Esophagus squamous epithelium (tissue), 5 donors: ENCODE measurements around the gene OR8G1. TPM values are rescaled to one million over a fixed set of nuclear protein-coding genes. Genes with fewer than 3 reads are reported as not detected.

Experiments
- DNase-seq: peaks from one replicate; lab custom pipeline; 2025; lab: John Stamatoyannopoulos, UW
- H3K27ac ChIP-seq, 4 donors: fragments of 200-600 bp; sonication (generic); one replicate each; pipeline ENCODE4 v1.5.1; 2016 to 2019; ENCODE audit warnings: mild to moderate bottlenecking in 1 of 4
- H3K27me3 ChIP-seq, 4 donors: fragments of 200-600 bp; sonication (generic); 1 replicate in 3 of 4; 2 replicates in 1 of 4; pipeline versions ENCODE4 v1.5.1 to v1.6.0; 2017 to 2021; ENCODE audit warnings: antibody characterized with exemption in 1 of 4
- H3K36me3 ChIP-seq, 3 donors: fragments of 200-600 bp; sonication (generic); one replicate each; pipeline ENCODE4 v1.5.1; 2016 to 2019
- H3K4me1 ChIP-seq, 3 donors: fragments of 200-600 bp; sonication (generic); one replicate each; pipeline ENCODE4 v1.5.1; 2017 to 2019
- H3K4me3 ChIP-seq, 4 donors: fragments of 200-600 bp; sonication (generic); 1 replicate in 3 of 4; 2 replicates in 1 of 4; pipeline ENCODE4 v1.5.1; 2016 to 2019; ENCODE audit warnings: mild to moderate bottlenecking in 2 of 4, moderate library complexity in 1 of 4
- H3K9me3 ChIP-seq, 3 donors: fragments of 200-600 bp; sonication (generic); one replicate each; pipeline ENCODE4 v1.5.1; 2016 to 2019
- CTCF ChIP-seq, 6 experiments: fragments of 450-650 bp in 4 of 6; fragments of 200-600 bp in 2 of 6; sonication (generic) in 2 of 6; IDR thresholded peaks; one replicate each; pipeline ENCODE4 v1.5.1; 2016 to 2019; ENCODE audit warnings: antibody characterized with exemption in 6 of 6, mild to moderate bottlenecking in 4 of 6, moderate library complexity in 4 of 6
- POLR2A ChIP-seq, 4 donors: fragments of 450-650 bp; IDR thresholded peaks; one replicate each; pipeline ENCODE4 v1.6.1; 2017; ENCODE audit warnings: antibody characterized with exemption in 4 of 4, mild to moderate bottlenecking in 4 of 4, moderate library complexity in 3 of 4
- WGBS, 2 donors: methylation state at CpG; one replicate each; pipeline ENCODE4 v1.1.5; 2018; 5-methylcytosine and 5-hydroxymethylcytosine counted together
- intact Hi-C: fragments of 100-400 bp; cut with DNase I; formaldehyde crosslinking; loops from one replicate; pipeline ENCODE4 v1.15.0; 2022
- total RNA-seq, 4 donors: library from RNA; depleted of rRNA; stranded (reverse); fragments of >200 nt; gene quantifications; one replicate each; pipeline ENCODE4 v1.1.0, GENCODE V29; 2016
- donor health status: DM: yes; HTN: yes; CAD: no.

Gene OR8G1
- total RNA-seq, 4 donors from 2014 or later, result not detected

- H3K27ac ChIP-seq, result no peak overlapping the region
- no peak overlapping the region for H3K4me3 ChIP-seq
- H3K36me3 ChIP-seq, result no peaks in the 10 kb centered on the region
- DNase-seq, result no peak
- no peaks in the 10 kb centered on the region for H3K4me1 ChIP-seq
- 50% methylated on average over 1 of the region's 1 CpG for WGBS, 2 donors
- TF ChIP-seq CTCF (IDR thresholded peaks at IDR 0.05) (no peak), POLR2A (IDR thresholded peaks at IDR 0.05) (no peak)
- intact Hi-C loops, result no loop called here
- no peaks in the 10 kb centered on the region for H3K9me3 ChIP-seq
- no peaks in the 10 kb centered on the region for H3K27me3 ChIP-seq
Measured at GRCh38 chr11:124276081-124276480, 35.2 kb downstream of the OR8G1 start.

- Histone ChIP-seq H3K4me1 (no peaks in the 10 kb centered on the region), H3K36me3 (no peaks in the 10 kb centered on the region), H3K9me3 (no peaks in the 10 kb centered on the region), H3K27ac (peak overlapping the region in 1 of 4 donors; percentile 18), H3K4me3 (no peak overlapping the region), H3K27me3 (no peaks in the 10 kb centered on the region)
- DNase-seq, result no peak
- TF ChIP-seq POLR2A (IDR thresholded peaks at IDR 0.05), result no peak
- TF ChIP-seq CTCF (IDR thresholded peaks at IDR 0.05), result no peak
- intact Hi-C loops, result no loop called here
- 76% methylated on average over 2 of the region's 3 CpGs; no CpG with 5 or more reads in 1 of the 2 donors for WGBS, 2 donors
Measured at GRCh38 chr11:124277207-124277606, 36.3 kb downstream of the OR8G1 start.

GRCh38 chr11:124277804-124278203 is 36.9 kb downstream of the OR8G1 start:
- 59 to 64% methylated on average over 3 of the region's 3 CpGs for WGBS, 2 donors
- no peaks in the 10 kb centered on the region for H3K9me3 ChIP-seq
- intact Hi-C loops, result no loop called here
- H3K27ac ChIP-seq, result peak overlapping the region in 1 of 4 donors; percentile 18
- no peaks in the 10 kb centered on the region for H3K36me3 ChIP-seq
- no peak overlapping the region for H3K4me3 ChIP-seq
- no peaks in the 10 kb centered on the region for H3K4me1 ChIP-seq
- TF ChIP-seq CTCF (IDR thresholded peaks at IDR 0.05) (no peak), POLR2A (IDR thresholded peaks at IDR 0.05) (no peak)
- DNase-seq, result no peak
- H3K27me3 ChIP-seq, result no peaks in the 10 kb centered on the region

GRCh38 chr11:124278261-124278660 is 37.4 kb downstream of the OR8G1 start:
- no peaks in the 10 kb centered on the region for H3K36me3 ChIP-seq
- 43 to 69% methylated on average over 2 of the region's 2 CpGs for WGBS, 2 donors
- H3K4me1 ChIP-seq, result no peaks in the 10 kb centered on the region
- H3K9me3 ChIP-seq, result no peaks in the 10 kb centered on the region
- DNase-seq, result no peak
- intact Hi-C loops, result no loop called here
- no peak for TF ChIP-seq CTCF (IDR thresholded peaks at IDR 0.05)
- no peak for TF ChIP-seq POLR2A (IDR thresholded peaks at IDR 0.05)
- no peaks in the 10 kb centered on the region for H3K27me3 ChIP-seq
- H3K4me3 ChIP-seq, result no peak overlapping the region
- no peak overlapping the region for H3K27ac ChIP-seq

- no peaks in the 10 kb centered on the region for H3K4me1 ChIP-seq
- H3K36me3 ChIP-seq, result no peaks in the 10 kb centered on the region
- TF ChIP-seq POLR2A (IDR thresholded peaks at IDR 0.05) (no peak), CTCF (IDR thresholded peaks at IDR 0.05) (no peak)
- intact Hi-C loops, result no loop called here
- H3K9me3 ChIP-seq, result no peaks in the 10 kb centered on the region
- H3K27me3 ChIP-seq, result no peaks in the 10 kb centered on the region
- H3K4me3 ChIP-seq, result no peak overlapping the region
- 33 to 57% methylated on average over 3 of the region's 3 CpGs for whole genome bisulfite sequencing, 2 donors
- no peak overlapping the region for H3K27ac ChIP-seq
- no peak for DNase-seq
Measured at GRCh38 chr11:124285610-124286344, 44.9 kb downstream of the OR8G1 start.
